HG03575 (cell line): ENCODE data around the gene BACH2.
A peak's percentile ranks its signal among the peaks of the same experiment; 100 is the strongest.
"Not testable (repeated sequence)": the region's sequence is repeated elsewhere in the genome, so short reads cannot be mapped to it uniquely, and the experiment has no call there.

Experiments used
- ATAC-seq: cut with Tn5 transposase; IDR thresholded peaks from one replicate; pipeline ENCODE4 v1.9.1; 2021; ENCODE audit not compliant: unreplicated experiment, insufficient number of reproducible peaks, low FRiP score; ENCODE audit errors: extremely low read depth

Gene BACH2

GRCh38 chr6:90123831-90124230 lies 172.8 kb downstream of the BACH2 start:
- ATAC-seq: no peak

- ATAC-seq: no peak
Observed at GRCh38 chr6:90121982-90122381, 174.7 kb downstream of the BACH2 start.

- no peak for ATAC-seq
Observed at GRCh38 chr6:90120327-90120726, 176.3 kb downstream of the BACH2 start.

- ATAC-seq: no peak
Observed at GRCh38 chr6:90119618-90120017, 177.0 kb downstream of the BACH2 start.

GRCh38 chr6:90118581-90118980 lies 178.1 kb downstream of the BACH2 start:
- no peak for ATAC-seq

- ATAC-seq: no peak
Observed at GRCh38 chr6:90118069-90118468, 178.6 kb downstream of the BACH2 start.

GRCh38 chr6:90116126-90116525 lies 180.5 kb downstream of the BACH2 start:
- not testable (repeated sequence) for ATAC-seq

GRCh38 chr6:90113389-90113788 lies 183.3 kb downstream of the BACH2 start:
- ATAC-seq: no peak

- no peak for ATAC-seq
Observed at GRCh38 chr6:90111387-90111786, 185.3 kb downstream of the BACH2 start.

GRCh38 chr6:90110971-90111370 lies 185.7 kb downstream of the BACH2 start:
- ATAC-seq: no peak

GRCh38 chr6:90109141-90109540 lies 187.5 kb downstream of the BACH2 start:
- no peak for ATAC-seq

- ATAC-seq: peak; percentile 80
Observed at GRCh38 chr6:90107771-90108282, 188.8 kb downstream of the BACH2 start.

- ATAC-seq: no peak
Observed at GRCh38 chr6:90107371-90107770, 189.3 kb downstream of the BACH2 start.

GRCh38 chr6:90106449-90106848 lies 190.2 kb downstream of the BACH2 start:
- no peak for ATAC-seq

- ATAC-seq: no peak
Observed at GRCh38 chr6:90105506-90106170, 191.0 kb downstream of the BACH2 start.

GRCh38 chr6:90103056-90103800 lies 193.4 kb downstream of the BACH2 start:
- ATAC-seq: peak; percentile 71

GRCh38 chr6:90101403-90101802 lies 195.2 kb downstream of the BACH2 start:
- ATAC-seq: no peak

- no peak for ATAC-seq
Observed at GRCh38 chr6:90100059-90100665, 196.5 kb downstream of the BACH2 start.

GRCh38 chr6:90098627-90099026 lies 198.0 kb downstream of the BACH2 start:
- ATAC-seq: no peak

- ATAC-seq: no peak
Observed at GRCh38 chr6:90098001-90098531, 198.6 kb downstream of the BACH2 start.
